Gastrocnemius medialis (tissue), 4 donors: Measurements from ENCODE around the gene GLIS2. TPM values are rescaled to one million over a fixed set of nuclear protein-coding genes. Genes with fewer than 3 reads are reported as not detected.
A peak's percentile ranks its signal among the peaks of the same experiment; 100 is the strongest.

ENCODE experiments used
- ATAC-seq, 2 donors: fragments of 150-250 bp; one replicate each; pipeline ENCODE4 v1.9.1; 2016
- DNase-seq, 2 donors: peaks; one replicate each; pipeline ENCODE4 v3.0.0-alpha.2; 2019
- H3K27ac ChIP-seq, 4 donors: fragments of 200-600 bp; sonication (generic); 1 replicate in 1 of 4; 2 replicates in 3 of 4; pipeline ENCODE4 v1.5.1; 2016 to 2018; ENCODE audit warnings: mild to moderate bottlenecking in 2 of 4, moderate library complexity in 1 of 4
- H3K27me3 ChIP-seq, 3 donors: fragments of 200-600 bp; sonication (generic) in 2 of 3; 1 replicate in 1 of 3; 2 replicates in 2 of 3; pipeline versions ENCODE4 v1.5.1 to v1.6.0; 2016 to 2019; ENCODE audit warnings: mild to moderate bottlenecking in 1 of 3, moderate library complexity in 1 of 3
- H3K36me3 ChIP-seq, 2 donors: fragments of 200-600 bp; sonication (generic) in 1 of 2; one replicate each; pipeline ENCODE4 v1.5.1; 2017 to 2018
- H3K4me1 ChIP-seq, 2 donors: fragments of 200-600 bp; sonication (generic) in 1 of 2; one replicate each; pipeline ENCODE4 v1.5.1; 2016 to 2017; ENCODE audit warnings: mild to moderate bottlenecking in 2 of 2
- H3K4me3 ChIP-seq, 4 donors: fragments of 200-600 bp; sonication (generic) in 3 of 4; 1 replicate in 1 of 4; 2 replicates in 3 of 4; pipeline ENCODE4 v1.5.1; 2016 to 2019; ENCODE audit warnings: mild to moderate bottlenecking in 2 of 4
- H3K9me3 ChIP-seq, 3 donors: fragments of 200-600 bp; sonication (generic) in 2 of 3; 1 replicate in 1 of 3; 2 replicates in 2 of 3; pipeline ENCODE4 v1.5.1; 2016 to 2019
- POLR2A ChIP-seq, 2 donors: fragments of 450-650 bp; IDR thresholded peaks; one replicate each; pipeline ENCODE4 v1.6.1; 2017; ENCODE audit warnings: antibody characterized with exemption in 2 of 2, mild to moderate bottlenecking in 2 of 2, moderate library complexity in 2 of 2
- in situ Hi-C, 4 donors: fragments of 200-750 bp; cut with MboI; loops; one replicate each; pipeline versions ENCODE4 v1.15.0 to v1.8.0; 2017; ENCODE audit warnings: low sequenced_read_pairs in 4 of 4
- intact Hi-C: fragments of 100-400 bp; cut with DNase I; formaldehyde crosslinking; loops from one replicate; pipeline ENCODE4 v1.15.1; 2023; ENCODE audit warnings: low total_unique reads
- total RNA-seq, 4 donors: library from RNA; depleted of rRNA; stranded (reverse); fragments of >200 nt; gene quantifications; one replicate each; pipeline versions ENCODE4 v1.1.0 to v1.2.3, GENCODE V29; 2016
- TF ChIP-seq, protein P1 (sequence below), 5 experiments: fragments of 450-650 bp in 3 of 5; fragments of 200-600 bp in 2 of 5; sonication (generic) in 2 of 5; IDR thresholded peaks in 4 of 5; conservative IDR thresholded peaks in 1 of 5; 1 replicate in 4 of 5; 2 replicates in 1 of 5; pipeline ENCODE4 v1.5.1; 2016 to 2019; ENCODE audit warnings: antibody characterized with exemption in 5 of 5, mild to moderate bottlenecking in 3 of 5, moderate library complexity in 3 of 5

Gene GLIS2
- total RNA-seq, 4 donors from 2014 or later = 0.81 to 0.95 (median 0.95) TPM; not detected in 1

DNA sequence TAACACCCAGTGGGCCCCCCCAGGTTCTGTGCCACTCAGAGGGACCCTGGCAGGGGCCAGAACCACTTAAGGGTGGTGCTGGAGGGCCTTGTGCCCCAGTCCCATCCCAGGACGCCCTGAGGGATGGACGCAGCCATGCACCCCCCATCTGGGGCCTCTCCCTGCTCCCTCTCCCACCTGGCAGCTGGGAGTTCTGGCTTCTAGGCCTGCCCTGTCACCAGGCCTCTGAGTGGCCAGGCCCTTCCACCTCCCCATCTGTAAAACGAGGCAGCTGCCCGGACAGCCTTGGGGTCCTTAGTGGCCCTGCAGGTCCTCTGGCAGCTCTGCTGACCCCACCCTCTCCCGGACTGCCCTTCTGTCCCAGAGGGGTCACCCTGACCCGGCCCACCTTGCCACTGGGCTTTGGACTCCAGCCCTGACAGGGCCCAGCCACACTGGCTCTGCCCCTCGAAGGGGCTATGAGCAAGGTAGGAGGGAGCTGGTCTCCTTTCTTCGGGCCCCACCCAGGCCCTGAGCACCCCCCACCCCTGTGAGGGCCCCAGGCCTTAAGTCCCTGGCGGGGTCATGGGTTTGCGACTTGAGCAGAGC is 22.9 kb downstream of the GLIS2 start:
- intact Hi-C loops (loop anchor here (10.0 kb wide), 1 partner anchor 134 kb away; no protein-coding TSS in a partner anchor), in situ Hi-C loops (loop anchor here in 1 of 4 donors (25.0 kb wide), 1 partner anchor 152 kb away; no protein-coding TSS in a partner anchor)
- ATAC-seq (no peak), DNase-seq (no peak)
- Histone ChIP-seq H3K4me3 (no peak overlapping the region), H3K4me1 (peaks cover 3 to 5% of the 10 kb centered on the region in 2 donors), H3K27me3 (no peaks in the 10 kb centered on the region), H3K9me3 (no peaks in the 10 kb centered on the region), H3K36me3 (peaks cover 0 to 20% of the 10 kb centered on the region in 2 donors), H3K27ac (no peak overlapping the region)
- TF ChIP-seq, protein P1, sequence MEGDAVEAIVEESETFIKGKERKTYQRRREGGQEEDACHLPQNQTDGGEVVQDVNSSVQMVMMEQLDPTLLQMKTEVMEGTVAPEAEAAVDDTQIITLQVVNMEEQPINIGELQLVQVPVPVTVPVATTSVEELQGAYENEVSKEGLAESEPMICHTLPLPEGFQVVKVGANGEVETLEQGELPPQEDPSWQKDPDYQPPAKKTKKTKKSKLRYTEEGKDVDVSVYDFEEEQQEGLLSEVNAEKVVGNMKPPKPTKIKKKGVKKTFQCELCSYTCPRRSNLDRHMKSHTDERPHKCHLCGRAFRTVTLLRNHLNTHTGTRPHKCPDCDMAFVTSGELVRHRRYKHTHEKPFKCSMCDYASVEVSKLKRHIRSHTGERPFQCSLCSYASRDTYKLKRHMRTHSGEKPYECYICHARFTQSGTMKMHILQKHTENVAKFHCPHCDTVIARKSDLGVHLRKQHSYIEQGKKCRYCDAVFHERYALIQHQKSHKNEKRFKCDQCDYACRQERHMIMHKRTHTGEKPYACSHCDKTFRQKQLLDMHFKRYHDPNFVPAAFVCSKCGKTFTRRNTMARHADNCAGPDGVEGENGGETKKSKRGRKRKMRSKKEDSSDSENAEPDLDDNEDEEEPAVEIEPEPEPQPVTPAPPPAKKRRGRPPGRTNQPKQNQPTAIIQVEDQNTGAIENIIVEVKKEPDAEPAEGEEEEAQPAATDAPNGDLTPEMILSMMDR (IDR thresholded peaks at IDR 0.05 in 4 of 5, conservative IDR thresholded peaks at IDR 0.05 in 1 of 5) = no peak
- no peak for TF ChIP-seq POLR2A (IDR thresholded peaks at IDR 0.05)

GRCh38 chr16:4339455-4339854 is 23.6 kb downstream of the GLIS2 start:
- H3K27me3 ChIP-seq = no peaks in the 10 kb centered on the region
- TF ChIP-seq, protein P1 (IDR thresholded peaks at IDR 0.05 in 4 of 5, conservative IDR thresholded peaks at IDR 0.05 in 1 of 5) = no peak
- TF ChIP-seq POLR2A (IDR thresholded peaks at IDR 0.05) = no peak
- DNase-seq = no peak
- H3K27ac ChIP-seq = peak overlapping the region in 2 of 4 donors; percentile 14 to 38
- intact Hi-C loops = loop anchor here (10.0 kb wide), 1 partner anchor 135 kb away; no protein-coding TSS in a partner anchor
- ATAC-seq = no peak
- no peaks in the 10 kb centered on the region for H3K9me3 ChIP-seq
- H3K4me1 ChIP-seq = peaks cover 4 to 5% of the 10 kb centered on the region in 2 donors
- H3K4me3 ChIP-seq = no peak overlapping the region
- H3K36me3 ChIP-seq = peaks cover 0 to 20% of the 10 kb centered on the region in 2 donors
- in situ Hi-C loops = loop anchor here in 1 of 4 donors (25.0 kb wide), 1 partner anchor 152 kb away; no protein-coding TSS in a partner anchor

- DNase-seq = no peak
- TF ChIP-seq, protein P1 (IDR thresholded peaks at IDR 0.05 in 4 of 5, conservative IDR thresholded peaks at IDR 0.05 in 1 of 5) = no peak
- TF ChIP-seq POLR2A (IDR thresholded peaks at IDR 0.05) = no peak
- H3K27ac ChIP-seq = peak overlapping the region in 2 of 4 donors; percentile 14 to 38
- no peak for ATAC-seq
- in situ Hi-C loops (loop anchor here in 1 of 4 donors (25.0 kb wide), 1 partner anchor 153 kb away; no protein-coding TSS in a partner anchor), intact Hi-C loops (loop anchor here (10.0 kb wide), 1 partner anchor 135 kb away; no protein-coding TSS in a partner anchor)
- peaks cover 0 to 20% of the 10 kb centered on the region in 2 donors for H3K36me3 ChIP-seq
- H3K4me1 ChIP-seq = peaks cover 5 to 6% of the 10 kb centered on the region in 2 donors
- H3K4me3 ChIP-seq = no peak overlapping the region
- no peaks in the 10 kb centered on the region for H3K27me3 ChIP-seq
- H3K9me3 ChIP-seq = no peaks in the 10 kb centered on the region
Measured at GRCh38 chr16:4339909-4340308, 24.0 kb downstream of the GLIS2 start.

DNA sequence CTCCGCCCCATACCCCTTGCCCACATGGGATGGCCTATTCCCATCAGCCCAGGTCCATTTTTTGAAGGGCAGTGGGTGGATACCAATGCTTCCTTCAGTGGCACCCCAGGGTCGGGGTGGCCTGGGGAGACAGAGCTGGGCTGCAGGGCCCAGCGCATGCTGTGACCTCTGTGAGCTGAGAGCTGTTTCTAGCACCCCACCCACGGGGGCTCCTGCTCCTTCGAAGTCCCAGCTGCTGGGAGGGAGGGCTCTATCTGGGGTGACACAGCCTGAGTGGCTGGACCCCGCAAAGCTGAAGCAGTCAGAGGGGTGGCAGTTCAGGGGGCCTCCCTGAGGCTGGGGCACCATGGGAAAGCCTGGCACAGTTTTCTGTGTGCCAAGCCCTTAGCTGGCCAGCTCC is 24.6 kb downstream of the GLIS2 start:
- H3K36me3 ChIP-seq = peaks cover 0 to 20% of the 10 kb centered on the region in 2 donors
- no peak for TF ChIP-seq POLR2A (IDR thresholded peaks at IDR 0.05)
- TF ChIP-seq, protein P1 (IDR thresholded peaks at IDR 0.05 in 4 of 5, conservative IDR thresholded peaks at IDR 0.05 in 1 of 5) = no peak
- H3K27ac ChIP-seq = no peak overlapping the region
- H3K27me3 ChIP-seq = no peaks in the 10 kb centered on the region
- intact Hi-C loops = no loop called here
- H3K4me3 ChIP-seq = no peak overlapping the region
- ATAC-seq = no peak
- in situ Hi-C loops = loop anchor here in 1 of 4 donors (25.0 kb wide), 1 partner anchor 153 kb away; no protein-coding TSS in a partner anchor
- no peaks in the 10 kb centered on the region for H3K9me3 ChIP-seq
- H3K4me1 ChIP-seq = peaks cover 10 to 11% of the 10 kb centered on the region in 2 donors
- DNase-seq = no peak
